PFSK-1 (cell line): ENCODE data around the gene HNRNPA2B1.

ENCODE experiments used
- POLR2AphosphoS5 ChIP-seq: IDR thresholded peaks from 2 replicates; pipeline ENCODE4 v1.6.1; 2012; ENCODE audit warnings: low read depth, mild to moderate bottlenecking, control low read depth, low read length, moderate library complexity
- SIN3A ChIP-seq: IDR thresholded peaks from 2 replicates; pipeline ENCODE4 v1.6.1; 2012; ENCODE audit warnings: mild to moderate bottlenecking, low read length, moderate library complexity, borderline replicate concordance; ENCODE audit not compliant: insufficient read depth
- TAF1 ChIP-seq: IDR thresholded peaks from 2 replicates; pipeline ENCODE4 v1.6.1; 2012; ENCODE audit warnings: low read length, control low read depth, borderline replicate concordance; ENCODE audit not compliant: insufficient read depth
- TF ChIP-seq, protein P1 (sequence below), 2 experiments: IDR thresholded peaks; 2 replicates each; pipeline versions ENCODE4 v1.6.1 to v1.8.0; 2011 to 2012; ENCODE audit warnings: low read depth in 2 of 2, low read length in 2 of 2, control low read depth in 1 of 2, inconsistent platforms in 1 of 2, mild to moderate bottlenecking in 1 of 2, moderate library complexity in 1 of 2; ENCODE audit not compliant: insufficient read depth in 1 of 2

DNA sequence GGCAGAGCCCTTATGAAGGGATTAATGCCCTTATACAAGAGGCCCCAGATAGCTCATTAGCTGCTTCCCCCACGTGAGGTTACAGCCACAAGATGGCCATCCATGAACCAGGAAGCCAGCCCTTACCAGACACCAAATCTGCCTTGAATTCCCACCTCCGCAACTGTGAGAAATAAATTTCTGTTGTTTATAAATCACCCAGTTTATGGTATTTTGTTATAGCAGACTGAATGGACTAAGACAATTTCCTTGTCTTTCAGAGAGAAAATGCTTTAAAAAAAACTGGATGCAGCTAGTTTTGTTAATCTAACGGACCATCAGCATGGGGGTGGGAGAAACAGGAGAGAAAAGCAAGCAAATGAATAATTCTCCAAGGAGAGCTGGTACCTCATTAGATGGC lies 37.5 kb upstream of the HNRNPA2B1 start:
- TF ChIP-seq POLR2AphosphoS5 (no peak), TAF1 (no peak), SIN3A (no peak)
- TF ChIP-seq, protein P1, sequence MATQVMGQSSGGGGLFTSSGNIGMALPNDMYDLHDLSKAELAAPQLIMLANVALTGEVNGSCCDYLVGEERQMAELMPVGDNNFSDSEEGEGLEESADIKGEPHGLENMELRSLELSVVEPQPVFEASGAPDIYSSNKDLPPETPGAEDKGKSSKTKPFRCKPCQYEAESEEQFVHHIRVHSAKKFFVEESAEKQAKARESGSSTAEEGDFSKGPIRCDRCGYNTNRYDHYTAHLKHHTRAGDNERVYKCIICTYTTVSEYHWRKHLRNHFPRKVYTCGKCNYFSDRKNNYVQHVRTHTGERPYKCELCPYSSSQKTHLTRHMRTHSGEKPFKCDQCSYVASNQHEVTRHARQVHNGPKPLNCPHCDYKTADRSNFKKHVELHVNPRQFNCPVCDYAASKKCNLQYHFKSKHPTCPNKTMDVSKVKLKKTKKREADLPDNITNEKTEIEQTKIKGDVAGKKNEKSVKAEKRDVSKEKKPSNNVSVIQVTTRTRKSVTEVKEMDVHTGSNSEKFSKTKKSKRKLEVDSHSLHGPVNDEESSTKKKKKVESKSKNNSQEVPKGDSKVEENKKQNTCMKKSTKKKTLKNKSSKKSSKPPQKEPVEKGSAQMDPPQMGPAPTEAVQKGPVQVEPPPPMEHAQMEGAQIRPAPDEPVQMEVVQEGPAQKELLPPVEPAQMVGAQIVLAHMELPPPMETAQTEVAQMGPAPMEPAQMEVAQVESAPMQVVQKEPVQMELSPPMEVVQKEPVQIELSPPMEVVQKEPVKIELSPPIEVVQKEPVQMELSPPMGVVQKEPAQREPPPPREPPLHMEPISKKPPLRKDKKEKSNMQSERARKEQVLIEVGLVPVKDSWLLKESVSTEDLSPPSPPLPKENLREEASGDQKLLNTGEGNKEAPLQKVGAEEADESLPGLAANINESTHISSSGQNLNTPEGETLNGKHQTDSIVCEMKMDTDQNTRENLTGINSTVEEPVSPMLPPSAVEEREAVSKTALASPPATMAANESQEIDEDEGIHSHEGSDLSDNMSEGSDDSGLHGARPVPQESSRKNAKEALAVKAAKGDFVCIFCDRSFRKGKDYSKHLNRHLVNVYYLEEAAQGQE (IDR thresholded peaks at IDR 0.05; ENCODE audit: insufficient read depth in 1 of 2, low read depth in 2 of 2, low read length in 2 of 2) = no peak
